Glomerular visceral epithelial cell (primary cell): ENCODE measurements around the gene GPR15LG.
"Not testable (repeated sequence)": the region's sequence is repeated elsewhere in the genome, so short reads cannot be mapped to it uniquely, and the experiment has no call there.

Source experiments
- DNase-seq: peaks from one replicate; pipeline ENCODE4 v3.0.0-alpha.2; 2016; ENCODE audit errors: extremely low spot score

Gene GPR15LG

GRCh38 chr10:84173501-84173929 is at the start of gene GPR15LG:
Gene GPR15LG (plus strand): TSS chr10:84173801. CDS start chr10:84173852, 51 bp downstream.
- no peak for DNase-seq

- not testable (repeated sequence) for DNase-seq
Measured at GRCh38 chr10:84125910-84126784, 47.5 kb upstream of the GPR15LG start.

- no peak for DNase-seq
Measured at GRCh38 chr10:84126785-84127167, 46.8 kb upstream of the GPR15LG start.

GRCh38 chr10:84135836-84136235 is 37.8 kb upstream of the GPR15LG start:
- no peak for DNase-seq

- no peak for DNase-seq
Measured at GRCh38 chr10:84137811-84138210, 35.8 kb upstream of the GPR15LG start.

- DNase-seq = no peak
Measured at GRCh38 chr10:84138478-84139125, 35.0 kb upstream of the GPR15LG start.

GRCh38 chr10:84139126-84140035 is 34.2 kb upstream of the GPR15LG start, which contains the start of gene GHITM:
Gene GHITM (plus strand): TSS chr10:84139509. CDS start chr10:84141501, 1,992 bp downstream.
- peak; percentile 99 for DNase-seq

- peak; percentile 11 for DNase-seq
Measured at GRCh38 chr10:84140036-84140379, 33.6 kb upstream of the GPR15LG start.

GRCh38 chr10:84147347-84147746 is 26.3 kb upstream of the GPR15LG start:
- DNase-seq = no peak

GRCh38 chr10:84148006-84148597 is 25.5 kb upstream of the GPR15LG start:
- peak; percentile 40 for DNase-seq

GRCh38 chr10:84149854-84150253 is 23.7 kb upstream of the GPR15LG start:
- DNase-seq = no peak

GRCh38 chr10:84152769-84153168 is 20.8 kb upstream of the GPR15LG start:
- no peak for DNase-seq

GRCh38 chr10:84155521-84155920 is 18.1 kb upstream of the GPR15LG start:
- no peak for DNase-seq

- no peak for DNase-seq
Measured at GRCh38 chr10:84156009-84156408, 17.6 kb upstream of the GPR15LG start.

GRCh38 chr10:84156768-84157167 is 16.8 kb upstream of the GPR15LG start:
- no peak for DNase-seq

GRCh38 chr10:84158061-84158460 is 15.5 kb upstream of the GPR15LG start:
- DNase-seq = no peak

GRCh38 chr10:84158550-84158949 is 15.1 kb upstream of the GPR15LG start:
- no peak for DNase-seq

- DNase-seq = no peak
Measured at GRCh38 chr10:84159076-84159685, 14.4 kb upstream of the GPR15LG start.

- no peak for DNase-seq
Measured at GRCh38 chr10:84160663-84161362, 12.8 kb upstream of the GPR15LG start.

- DNase-seq = no peak
Measured at GRCh38 chr10:84163996-84164395, 9.6 kb upstream of the GPR15LG start.

GRCh38 chr10:84164442-84164841 is 9.2 kb upstream of the GPR15LG start:
- no peak for DNase-seq
